Thoracic aorta (tissue), 2 donors: ENCODE data around the gene GRIN2B. TPM values are rescaled to one million over a fixed set of nuclear protein-coding genes. Genes with fewer than 3 reads are reported as not detected.

Experiments
- ATAC-seq: fragments of 150-250 bp; one replicate; pipeline ENCODE4 v1.8.0; 2017; ENCODE audit warnings: low read depth; ENCODE audit not compliant: insufficient number of reproducible peaks, low FRiP score
- DNase-seq: peaks from one replicate; pipeline ENCODE4 v3.0.0-alpha.2; 2020; ENCODE audit warnings: low spot score
- H3K27ac ChIP-seq, 2 donors: fragments of 200-600 bp; sonication (generic); 1 replicate in 1 of 2; 2 replicates in 1 of 2; pipeline ENCODE4 v1.5.1; 2016; ENCODE audit warnings: mild to moderate bottlenecking in 2 of 2, moderate library complexity in 2 of 2
- H3K27me3 ChIP-seq: fragments of 200-600 bp; sonication (generic); replicated peaks from 2 replicates; pipeline ENCODE4 v1.6.0; 2016; ENCODE audit warnings: mild to moderate bottlenecking; ENCODE audit not compliant: insufficient read depth
- H3K36me3 ChIP-seq: fragments of 200-600 bp; sonication (generic); one replicate; pipeline ENCODE4 v1.5.1; 2016
- H3K4me1 ChIP-seq, 2 donors: fragments of 200-600 bp; sonication (generic); 1 replicate in 1 of 2; 2 replicates in 1 of 2; pipeline versions ENCODE4 v1.5.1 to v1.6.0; 2016; ENCODE audit warnings: low read depth in 2 of 2, mild to moderate bottlenecking in 1 of 2; ENCODE audit not compliant: control insufficient read depth in 1 of 2
- H3K4me3 ChIP-seq: fragments of 200-600 bp; sonication (generic); 2 replicates; pipeline ENCODE4 v1.5.1; 2016; ENCODE audit warnings: mild to moderate bottlenecking
- H3K9me3 ChIP-seq: fragments of 200-600 bp; sonication (generic); 2 replicates; pipeline ENCODE4 v1.5.1; 2016
- CTCF ChIP-seq: fragments of 200-600 bp; sonication (generic); IDR thresholded peaks from one replicate; pipeline ENCODE4 v1.5.1; 2019; ENCODE audit warnings: antibody characterized with exemption
- total RNA-seq, 2 donors: library from RNA; depleted of rRNA; stranded (reverse); fragments of >200 nt; gene quantifications; one replicate each; pipeline versions ENCODE4 v1.1.0 to v1.2.3, GENCODE V29; 2016

The GRIN2B gene
- total RNA-seq, 2 donors from 2014 or later, result not detected

DNA sequence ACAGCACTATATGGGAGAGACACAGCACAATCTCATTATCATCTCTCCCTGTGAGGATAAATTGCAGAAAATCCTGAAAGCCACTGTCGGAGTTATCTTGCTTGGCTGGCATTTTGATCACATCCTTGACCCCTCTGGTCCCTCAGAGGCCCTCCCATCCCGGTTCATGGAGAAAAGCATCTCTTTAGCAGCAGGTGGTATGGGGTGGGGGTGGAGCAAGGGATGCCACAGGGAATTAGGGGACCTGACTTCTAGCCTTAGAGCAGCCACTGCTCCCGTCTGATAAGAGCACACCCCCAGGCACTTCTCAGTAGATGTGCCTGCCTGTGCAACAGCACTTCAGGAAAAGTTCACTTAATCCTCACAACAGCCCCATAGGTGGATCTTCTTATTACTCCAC lies 38.6 kb downstream of the GRIN2B start:
- Histone ChIP-seq H3K4me3 (no peak overlapping the region), H3K36me3 (no peaks in the 10 kb centered on the region), H3K27me3 (no peaks in the 10 kb centered on the region), H3K9me3 (no peaks in the 10 kb centered on the region), H3K4me1 (no peaks in the 10 kb centered on the region), H3K27ac (no peak overlapping the region)
- DNase-seq (no peak), ATAC-seq (no peak)
- no peak for TF ChIP-seq CTCF

GRCh38 chr12:13941258-13942249 lies 39.8 kb downstream of the GRIN2B start:
- H3K9me3 ChIP-seq, result peaks cover 6% of the 10 kb centered on the region
- no peaks in the 10 kb centered on the region for H3K36me3 ChIP-seq
- ATAC-seq (no peak), DNase-seq (no peak)
- no peak overlapping the region for H3K4me3 ChIP-seq
- no peak overlapping the region for H3K27ac ChIP-seq
- no peak for TF ChIP-seq CTCF
- no peaks in the 10 kb centered on the region for H3K27me3 ChIP-seq
- H3K4me1 ChIP-seq, result no peaks in the 10 kb centered on the region

- Histone ChIP-seq H3K4me1 (no peaks in the 10 kb centered on the region), H3K9me3 (peaks cover 9% of the 10 kb centered on the region), H3K4me3 (no peak overlapping the region), H3K27me3 (no peaks in the 10 kb centered on the region), H3K36me3 (no peaks in the 10 kb centered on the region), H3K27ac (no peak overlapping the region)
- DNase-seq, result no peak
- no peak for ATAC-seq
- no peak for TF ChIP-seq CTCF
Observed at GRCh38 chr12:13940335-13940865, 41.0 kb downstream of the GRIN2B start.

- no peak for TF ChIP-seq CTCF
- no peak for ATAC-seq
Observed at GRCh38 chr12:13937735-13938134, 43.7 kb downstream of the GRIN2B start.

GRCh38 chr12:13935169-13935568 lies 46.2 kb downstream of the GRIN2B start:
- Histone ChIP-seq H3K27me3 (no peaks in the 10 kb centered on the region), H3K36me3 (no peaks in the 10 kb centered on the region), H3K4me1 (no peaks in the 10 kb centered on the region), H3K9me3 (peaks cover 9% of the 10 kb centered on the region), H3K27ac (no peak overlapping the region), H3K4me3 (no peak overlapping the region)
- no peak for TF ChIP-seq CTCF
- ATAC-seq (no peak), DNase-seq (no peak)

More at GRCh38 chr12:13937735-13938134, 43.7 kb downstream of the GRIN2B start:
- H3K27me3 ChIP-seq, result no peaks in the 10 kb centered on the region
- DNase-seq, result no peak
- no peaks in the 10 kb centered on the region for H3K36me3 ChIP-seq
- H3K9me3 ChIP-seq, result peaks cover 9% of the 10 kb centered on the region
- no peak overlapping the region for H3K4me3 ChIP-seq
- no peak overlapping the region for H3K27ac ChIP-seq
- H3K4me1 ChIP-seq, result no peaks in the 10 kb centered on the region
